ENCODE measurements around the gene PDE4C. TPM values are rescaled to one million over a fixed set of nuclear protein-coding genes. Genes with fewer than 3 reads are reported as not detected.

Gene PDE4C
- total and polyA plus RNA-seq, 9 of the 15 experiments (the other 6 are each of a cell fraction or from before 2014, with no cell fraction given) = 0.04 to 0.91 (median 0.20) TPM; not detected in 1

DNA sequence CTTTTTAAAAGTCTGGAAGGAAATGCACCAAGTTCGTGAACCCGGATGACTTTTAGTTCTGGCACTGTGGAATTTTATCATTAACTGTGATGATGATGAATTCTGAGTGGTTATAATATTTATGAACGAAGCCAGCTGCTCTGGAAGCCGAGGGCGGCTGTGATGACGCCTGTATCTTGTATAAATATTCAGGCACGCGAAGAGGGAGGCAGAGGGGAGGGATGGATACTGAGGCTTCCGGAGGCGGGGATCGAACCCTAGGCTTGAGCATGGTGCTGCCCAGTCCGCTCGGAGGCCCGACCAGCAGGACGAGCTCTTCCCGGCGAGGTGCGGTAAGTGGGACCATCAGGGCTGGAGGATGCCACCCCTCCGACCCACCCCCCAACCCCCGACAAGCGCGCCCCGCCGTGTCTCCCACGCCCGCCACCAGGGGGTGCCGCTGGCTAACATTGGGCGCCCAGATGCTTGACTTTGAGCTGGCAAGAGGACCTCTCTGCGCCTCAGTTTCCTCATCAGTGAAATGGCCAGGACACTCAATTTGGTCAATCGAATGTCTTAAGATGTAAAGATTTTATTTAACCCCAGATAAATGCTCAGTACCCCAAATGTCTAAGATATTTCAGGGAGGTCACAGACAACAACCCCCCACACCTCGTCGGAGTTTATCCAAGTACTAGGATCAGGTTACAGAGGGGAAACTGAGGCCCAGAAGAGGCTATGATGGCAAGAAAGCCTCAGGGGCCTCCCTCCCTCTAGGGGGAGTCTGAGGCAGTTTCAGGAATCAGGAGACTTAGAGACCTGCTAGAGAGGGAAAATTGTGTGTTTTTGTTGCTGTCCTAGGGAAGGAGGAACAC lies 17.9 kb downstream of the PDE4C start (continued):
- TF ChIP-seq PTTG1 (tag; IDR thresholded peaks at IDR 0.05; ENCODE audit: low read depth) (no peak), HIVEP1 (CRISPR knock-in tag; IDR thresholded peaks at IDR 0.05) (no peak), MYC (IDR thresholded peaks at IDR 0.05; ENCODE audit: low read depth, low read length) (0 out of 2 replicates have a peak, but pooled peaks have one; percentile 32), MYC (CRISPR knock-in tag; IDR thresholded peaks at IDR 0.05; ENCODE audit: borderline replicate concordance, low read depth) (no peak), STAG1 (CRISPR knock-in tag; IDR thresholded peaks at IDR 0.05; ENCODE audit: borderline replicate concordance) (peak; percentile 64; the same call in 1 of the 2 replicates), RB1 (IDR thresholded peaks at IDR 0.05; ENCODE audit: low read depth) (0 out of 2 replicates have a peak, but pooled peaks have one; percentile 18), BCOR (IDR thresholded peaks at IDR 0.05) (peak; percentile 95), RCOR1 (IDR thresholded peaks at IDR 0.05; ENCODE audit: borderline replicate concordance in 1 of 2, low read depth in 2 of 2, low read length in 2 of 2) (0 out of 4 replicates have a peak, but pooled peaks of 1 of the 2 experiments have one; percentile 8), RAD21 (CRISPR knock-in tag; conservative IDR thresholded peaks at IDR 0.05 in 1 of 2, IDR thresholded peaks at IDR 0.05 in 1 of 2) (peak; percentile 64 to 76), DEAF1 (CRISPR knock-in tag; IDR thresholded peaks at IDR 0.05) (peak; percentile 46; the same call in 1 of the 2 replicates), ESRRA (IDR thresholded peaks at IDR 0.05; ENCODE audit: borderline replicate concordance, low read depth) (peak; percentile 97)
- TF ChIP-seq, protein P1, sequence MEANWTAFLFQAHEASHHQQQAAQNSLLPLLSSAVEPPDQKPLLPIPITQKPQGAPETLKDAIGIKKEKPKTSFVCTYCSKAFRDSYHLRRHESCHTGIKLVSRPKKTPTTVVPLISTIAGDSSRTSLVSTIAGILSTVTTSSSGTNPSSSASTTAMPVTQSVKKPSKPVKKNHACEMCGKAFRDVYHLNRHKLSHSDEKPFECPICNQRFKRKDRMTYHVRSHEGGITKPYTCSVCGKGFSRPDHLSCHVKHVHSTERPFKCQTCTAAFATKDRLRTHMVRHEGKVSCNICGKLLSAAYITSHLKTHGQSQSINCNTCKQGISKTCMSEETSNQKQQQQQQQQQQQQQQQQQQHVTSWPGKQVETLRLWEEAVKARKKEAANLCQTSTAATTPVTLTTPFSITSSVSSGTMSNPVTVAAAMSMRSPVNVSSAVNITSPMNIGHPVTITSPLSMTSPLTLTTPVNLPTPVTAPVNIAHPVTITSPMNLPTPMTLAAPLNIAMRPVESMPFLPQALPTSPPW (CRISPR knock-in tag; IDR thresholded peaks at IDR 0.05) = peak; percentile 67
- TF ChIP-seq, protein P2, sequence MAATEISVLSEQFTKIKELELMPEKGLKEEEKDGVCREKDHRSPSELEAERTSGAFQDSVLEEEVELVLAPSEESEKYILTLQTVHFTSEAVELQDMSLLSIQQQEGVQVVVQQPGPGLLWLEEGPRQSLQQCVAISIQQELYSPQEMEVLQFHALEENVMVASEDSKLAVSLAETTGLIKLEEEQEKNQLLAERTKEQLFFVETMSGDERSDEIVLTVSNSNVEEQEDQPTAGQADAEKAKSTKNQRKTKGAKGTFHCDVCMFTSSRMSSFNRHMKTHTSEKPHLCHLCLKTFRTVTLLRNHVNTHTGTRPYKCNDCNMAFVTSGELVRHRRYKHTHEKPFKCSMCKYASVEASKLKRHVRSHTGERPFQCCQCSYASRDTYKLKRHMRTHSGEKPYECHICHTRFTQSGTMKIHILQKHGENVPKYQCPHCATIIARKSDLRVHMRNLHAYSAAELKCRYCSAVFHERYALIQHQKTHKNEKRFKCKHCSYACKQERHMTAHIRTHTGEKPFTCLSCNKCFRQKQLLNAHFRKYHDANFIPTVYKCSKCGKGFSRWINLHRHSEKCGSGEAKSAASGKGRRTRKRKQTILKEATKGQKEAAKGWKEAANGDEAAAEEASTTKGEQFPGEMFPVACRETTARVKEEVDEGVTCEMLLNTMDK (IDR thresholded peaks at IDR 0.05; ENCODE audit: borderline replicate concordance, insufficient read depth, low read depth, low read length, poor library complexity, severe bottlenecking) = peak; percentile 20
